Liver (tissue), 9 donors: Measurements from ENCODE around the gene MBP. TPM values are rescaled to one million over a fixed set of nuclear protein-coding genes. Genes with fewer than 3 reads are reported as not detected.

ENCODE experiments used
- DNase-seq: peaks from one replicate; pipeline ENCODE4 v3.0.0-alpha.2; 2017; ENCODE audit warnings: low spot score
- H3K27ac ChIP-seq, 2 donors: one replicate each; pipeline ENCODE4 v1.7.0; 2013; ENCODE audit warnings: inconsistent platforms in 2 of 2, low read length in 2 of 2, control low read depth in 1 of 2, low read depth in 1 of 2, mild to moderate bottlenecking in 1 of 2
- H3K27me3 ChIP-seq, 4 donors: one replicate each; pipeline versions ENCODE4 v1.6.1 to v1.7.0; 2013; ENCODE audit warnings: low read length in 3 of 4, inconsistent platforms in 1 of 4, mild to moderate bottlenecking in 1 of 4, moderate library complexity in 1 of 4; ENCODE audit not compliant: control insufficient read depth in 4 of 4, insufficient read depth in 4 of 4
- H3K36me3 ChIP-seq, 4 donors: one replicate each; pipeline versions ENCODE4 v1.6.1 to v1.7.0; 2013; ENCODE audit warnings: low read length in 3 of 4, mild to moderate bottlenecking in 3 of 4, low read depth in 1 of 4, moderate library complexity in 1 of 4; ENCODE audit not compliant: control insufficient read depth in 4 of 4, insufficient read depth in 3 of 4
- H3K4me1 ChIP-seq, 4 donors: one replicate each; pipeline versions ENCODE4 v1.6.1 to v1.7.0; 2013; ENCODE audit warnings: low read length in 3 of 4, mild to moderate bottlenecking in 3 of 4, moderate library complexity in 1 of 4; ENCODE audit not compliant: control insufficient read depth in 4 of 4, insufficient read depth in 4 of 4
- H3K4me3 ChIP-seq, 3 donors: one replicate each; pipeline versions ENCODE4 v1.6.1 to v1.7.0; 2013; ENCODE audit warnings: low read length in 3 of 3, control low read depth in 1 of 3, low read depth in 1 of 3, mild to moderate bottlenecking in 1 of 3
- H3K9ac ChIP-seq, 2 donors: one replicate each; pipeline ENCODE4 v1.7.0; 2013; ENCODE audit warnings: low read length in 2 of 2, mild to moderate bottlenecking in 2 of 2, moderate library complexity in 2 of 2, control low read depth in 1 of 2, low read depth in 1 of 2
- H3K9me3 ChIP-seq, 4 donors: one replicate each; pipeline versions ENCODE4 v1.6.1 to v1.7.0; 2013; ENCODE audit warnings: low read length in 3 of 4; ENCODE audit not compliant: control insufficient read depth in 4 of 4
- ATF3 ChIP-seq: IDR thresholded peaks from 2 replicates; pipeline ENCODE4 v1.6.1; 2016; ENCODE audit warnings: antibody characterized with exemption
- CTCF ChIP-seq: fragments of 150-350 bp; IDR thresholded peaks from 2 replicates; pipeline ENCODE4 v1.5.1; 2017; ENCODE audit warnings: improper control_type of control experiment, low read depth, low read length; ENCODE audit not compliant: missing input control
- EGR1 ChIP-seq, 2 donors: IDR thresholded peaks; 2 replicates each; pipeline ENCODE4 v1.6.1; 2016 to 2018; ENCODE audit warnings: antibody characterized with exemption in 2 of 2, low read depth in 2 of 2
- FOXA1 ChIP-seq: IDR thresholded peaks from 2 replicates; pipeline ENCODE4 v1.6.1; 2016; ENCODE audit warnings: antibody characterized with exemption
- GABPA ChIP-seq, 2 donors: IDR thresholded peaks in 1 of 2; conservative IDR thresholded peaks in 1 of 2; 2 replicates each; pipeline ENCODE4 v1.6.1; 2016; ENCODE audit warnings: antibody characterized with exemption in 2 of 2, mild to moderate bottlenecking in 1 of 2, moderate library complexity in 1 of 2
- HNF4A ChIP-seq, 2 donors: conservative IDR thresholded peaks; 2 replicates each; pipeline ENCODE4 v1.6.1; 2016; ENCODE audit warnings: antibody characterized with exemption in 2 of 2, mild to moderate bottlenecking in 2 of 2
- JUND ChIP-seq, 2 donors: IDR thresholded peaks; 2 replicates each; pipeline ENCODE4 v1.6.1; 2016; ENCODE audit warnings: antibody characterized with exemption in 2 of 2
- NR2F2 ChIP-seq: IDR thresholded peaks from 2 replicates; pipeline ENCODE4 v1.6.1; 2016; ENCODE audit warnings: antibody characterized with exemption
- REST ChIP-seq: IDR thresholded peaks from 2 replicates; pipeline ENCODE4 v1.6.1; 2016; ENCODE audit warnings: antibody characterized with exemption, mild to moderate bottlenecking
- RXRA ChIP-seq, 2 donors: IDR thresholded peaks; 2 replicates each; pipeline ENCODE4 v1.6.1; 2017 to 2018; ENCODE audit warnings: antibody characterized with exemption in 2 of 2, mild to moderate bottlenecking in 1 of 2
- TAF1 ChIP-seq: conservative IDR thresholded peaks from 2 replicates; pipeline ENCODE4 v1.6.1; 2016; ENCODE audit warnings: antibody characterized with exemption, mild to moderate bottlenecking
- YY1 ChIP-seq: IDR thresholded peaks from 2 replicates; pipeline ENCODE4 v1.6.1; 2016; ENCODE audit warnings: antibody characterized with exemption, mild to moderate bottlenecking
- ZBTB33 ChIP-seq: IDR thresholded peaks from 2 replicates; pipeline ENCODE4 v1.6.1; 2016; ENCODE audit warnings: antibody characterized with exemption
- WGBS: extraction: QIAGEN DNeasy Blood & Tissue Kit; methylation state at CpG from one replicate; pipeline ENCODE4 v1.1.7; 2013; 5-methylcytosine and 5-hydroxymethylcytosine counted together
- polyA plus RNA-seq, 2 donors: library from polyadenylated mRNA; stranded (reverse) in 1 of 2; unstranded in 1 of 2; fragments of 200-250 nt in 1 of 2; fragments of >200 nt in 1 of 2; fragmentation: Nextera tagmentation in 1 of 2; extraction: Ambion mirVana in 1 of 2; gene quantifications; one replicate each; pipeline versions ENCODE4 v1.2.1 to v1.2.3, GENCODE V29; 2013 to 2015
- total RNA-seq, 2 donors: library from RNA; depleted of rRNA; stranded (reverse); fragments of >200 nt; gene quantifications; one replicate each; pipeline ENCODE4 v1.2.3, GENCODE V29; 2014
- donor health status: healthy.
- donor health status: healthy.
- donor health status: healthy.
- donor health status: healthy.
- donor health status: healthy.

MBP gene
- total and polyA plus RNA-seq, 4 donors = 9.7 to 23.3 (median 17.7) TPM

- H3K27me3 ChIP-seq = no peaks in the 10 kb centered on the region
- no peak overlapping the region for H3K4me3 ChIP-seq
- H3K27ac ChIP-seq = no peak overlapping the region
- H3K36me3 ChIP-seq = peaks cover 0 to 16% (median 7%) of the 10 kb centered on the region in 4 donors
- H3K4me1 ChIP-seq = no peaks in the 10 kb centered on the region
- WGBS = 97% methylated on average over 14 of the region's 14 CpGs
- H3K9ac ChIP-seq = no peak overlapping the region
- TF ChIP-seq CTCF = no peak
- TF ChIP-seq TAF1 = no peak
- no peak for TF ChIP-seq ATF3
- TF ChIP-seq ZBTB33 = no peak
- no peaks in the 10 kb centered on the region for H3K9me3 ChIP-seq
- no peak for DNase-seq
Observed at GRCh38 chr18:77024476-77024875, 108.1 kb downstream of the MBP start.

- Histone ChIP-seq H3K4me1 (no peaks in the 10 kb centered on the region), H3K27ac (no peak overlapping the region), H3K4me3 (no peak overlapping the region), H3K36me3 (peaks cover 0 to 16% (median 7%) of the 10 kb centered on the region in 4 donors), H3K9me3 (no peaks in the 10 kb centered on the region), H3K27me3 (no peaks in the 10 kb centered on the region), H3K9ac (no peak overlapping the region)
- 80% methylated on average over 19 of the region's 19 CpGs for whole genome bisulfite sequencing
- no peak for DNase-seq
- TF ChIP-seq REST (no peak), NR2F2 (no peak), ATF3 (no peak), RXRA (IDR thresholded peaks at IDR 0.05) (no peak), FOXA1 (no peak), ZBTB33 (no peak), YY1 (no peak), EGR1 (IDR thresholded peaks at IDR 0.05; ENCODE audit: low read depth in 2 of 2) (no peak), JUND (IDR thresholded peaks at IDR 0.05) (no peak), HNF4A (conservative IDR thresholded peaks at IDR 0.05) (no peak), GABPA (IDR thresholded peaks at IDR 0.05 in 1 of 2, conservative IDR thresholded peaks at IDR 0.05 in 1 of 2) (no peak)
Observed at GRCh38 chr18:77023102-77023782, 109.3 kb downstream of the MBP start.
